COLO829 (cell line): Measurements from ENCODE around the gene IGHMBP2.
A peak's percentile ranks its signal among the peaks of the same experiment; 100 is the strongest.

Experiments used
- DNase-seq: peaks from one replicate; pipeline ENCODE4 v3.0.0; 2012; ENCODE audit warnings: low spot score

IGHMBP2 gene

GRCh38 chr11:68940651-68941323, 37.1 kb downstream of the IGHMBP2 start:
- DNase-seq: no peak

- DNase-seq: no peak
Observed at GRCh38 chr11:68941324-68942094, 37.8 kb downstream of the IGHMBP2 start.

GRCh38 chr11:68942095-68942620, 38.5 kb downstream of the IGHMBP2 start:
- DNase-seq: no peak

GRCh38 chr11:68942751-68943271, 39.1 kb downstream of the IGHMBP2 start:
- DNase-seq: no peak

- DNase-seq: peak; percentile 50
Observed at GRCh38 chr11:68946416-68947090, 42.9 kb downstream of the IGHMBP2 start.

GRCh38 chr11:68947151-68947550, 43.5 kb downstream of the IGHMBP2 start:
- no peak for DNase-seq

GRCh38 chr11:68948496-68948895, 44.8 kb downstream of the IGHMBP2 start:
- no peak for DNase-seq

- no peak for DNase-seq
Observed at GRCh38 chr11:68948935-68949334, 45.2 kb downstream of the IGHMBP2 start.

- DNase-seq: no peak
Observed at GRCh38 chr11:68950270-68950669, 46.6 kb downstream of the IGHMBP2 start.

GRCh38 chr11:68950762-68951161, 47.1 kb downstream of the IGHMBP2 start:
- no peak for DNase-seq

- no peak for DNase-seq
Observed at GRCh38 chr11:68954836-68955606, 51.3 kb downstream of the IGHMBP2 start.

GRCh38 chr11:68955607-68955958, 51.9 kb downstream of the IGHMBP2 start:
- DNase-seq: no peak

- DNase-seq: no peak
Observed at GRCh38 chr11:68956142-68956541, 52.5 kb downstream of the IGHMBP2 start.

GRCh38 chr11:68956547-68957254, 53.0 kb downstream of the IGHMBP2 start:
- DNase-seq: no peak

- DNase-seq: no peak
Observed at GRCh38 chr11:68958211-68958610, 54.5 kb downstream of the IGHMBP2 start.

GRCh38 chr11:68959465-68960293, 56.0 kb downstream of the IGHMBP2 start:
- DNase-seq: no peak

- DNase-seq: no peak
Observed at GRCh38 chr11:68960294-68961071, 56.8 kb downstream of the IGHMBP2 start.

GRCh38 chr11:68961245-68961644, 57.6 kb downstream of the IGHMBP2 start:
- DNase-seq: no peak

- no peak for DNase-seq
Observed at GRCh38 chr11:68962527-68963250, 59.0 kb downstream of the IGHMBP2 start.
